Measurements from ENCODE around the gene PRUNE1. TPM values are rescaled to one million over a fixed set of nuclear protein-coding genes. Genes with fewer than 3 reads are reported as not detected.

Gene PRUNE1
- total RNA-seq, 2 experiments from 2014 or later, result 18.8 to 20.8 TPM

GRCh38 chr1:150971583-150972416, 36.4 kb upstream of the PRUNE1 start:
- H4K20me1 ChIP-seq (ENCODE audit: insufficient read depth, low read length), result no peaks in the 10 kb centered on the region
- peak; percentile 32 for DNase-seq (ENCODE audit: low spot score)
- intact Hi-C loops (cut with micrococcal nuclease; ENCODE audit: unreplicated experiment), result loop anchor here (10.0 kb wide), 1 partner anchor 507 kb away; no protein-coding TSS in a partner anchor
- peak overlapping the region; percentile 72 for H3K27ac ChIP-seq (ENCODE audit: low read depth, low read length, poor library complexity, severe bottlenecking)
- peaks cover 24% of the 10 kb centered on the region for H3K36me3 ChIP-seq (ENCODE audit: insufficient read depth, low read length)
- H3K4me3 ChIP-seq (ENCODE audit: low read depth, low read length, poor library complexity, severe bottlenecking), result peak overlapping the region; percentile 80
- H3K4me1 ChIP-seq (ENCODE audit: insufficient read depth, low read length, poor library complexity, severe bottlenecking), result peaks cover 26% of the 10 kb centered on the region
- no peaks in the 10 kb centered on the region for H3K9me2 ChIP-seq (ENCODE audit: insufficient read depth, low read length)
- no peaks in the 10 kb centered on the region for H3K9me3 ChIP-seq (ENCODE audit: low read length)
- ChIA-PET POLR2A (no interaction called here), CTCF (ENCODE audit: unreplicated experiment) (interaction anchor here (0.5 kb wide), 1 partner anchor 275 kb away, joined by 3 read pairs; the partner anchor contains the start of gene GOLPH3L)
- TF ChIP-seq CTCF (conservative IDR thresholded peaks at IDR 0.05; ENCODE audit: low read length) (0 out of 2 replicates have a peak, but pooled peaks have one; percentile 37), EZH2phosphoT487 (IDR thresholded peaks at IDR 0.05; ENCODE audit: borderline replicate concordance, low read depth, low read length) (no peak)
- no peak overlapping the region for H2AFZ ChIP-seq (ENCODE audit: low read length)
- peaks cover 40% of the 10 kb centered on the region; the same call in 1 of the 2 replicates for H3K79me2 ChIP-seq (ENCODE audit: insufficient read depth, low read depth, low read length)
- BruUV-seq (replicated peaks), result no TSS peak
- H3K4me2 ChIP-seq (ENCODE audit: low read length), result peak overlapping the region; percentile 83

GRCh38 chr1:150972417-150972940, 35.8 kb upstream of the PRUNE1 start:
- peaks cover 17% of the 10 kb centered on the region for H3K36me3 ChIP-seq (ENCODE audit: insufficient read depth, low read length)
- peaks cover 33% of the 10 kb centered on the region for H3K4me1 ChIP-seq (ENCODE audit: insufficient read depth, low read length, poor library complexity, severe bottlenecking)

More at GRCh38 chr1:150972417-150972940, 35.8 kb upstream of the PRUNE1 start:
- intact Hi-C loops (cut with micrococcal nuclease; ENCODE audit: unreplicated experiment), result loop anchor here (10.0 kb wide), 1 partner anchor 508 kb away; no protein-coding TSS in a partner anchor
- DNase-seq (ENCODE audit: low spot score), result no peak
- Histone ChIP-seq H3K4me2 (ENCODE audit: low read length) (peak overlapping the region; percentile 83), H3K79me2 (ENCODE audit: insufficient read depth, low read depth, low read length) (peaks cover 40% of the 10 kb centered on the region; the same call in 1 of the 2 replicates), H3K9me3 (ENCODE audit: low read length) (no peaks in the 10 kb centered on the region), H2AFZ (ENCODE audit: low read length) (no peak overlapping the region), H3K4me3 (ENCODE audit: low read depth, low read length, poor library complexity, severe bottlenecking) (peak overlapping the region; percentile 80), H3K9me2 (ENCODE audit: insufficient read depth, low read length) (no peaks in the 10 kb centered on the region), H4K20me1 (ENCODE audit: insufficient read depth, low read length) (no peaks in the 10 kb centered on the region), H3K27ac (ENCODE audit: low read depth, low read length, poor library complexity, severe bottlenecking) (peak overlapping the region; percentile 72)
- TF ChIP-seq CTCF (conservative IDR thresholded peaks at IDR 0.05; ENCODE audit: low read length) (0 out of 2 replicates have a peak, but pooled peaks have one; percentile 2), EZH2phosphoT487 (IDR thresholded peaks at IDR 0.05; ENCODE audit: borderline replicate concordance, low read depth, low read length) (no peak)
- ChIA-PET CTCF (ENCODE audit: unreplicated experiment) (no interaction called here), POLR2A (no interaction called here)
- no TSS peak for BruUV-seq (replicated peaks)

Data from OCI-LY7 (cell line).